DMS 273 treated with DMSO at 0.1 percent for 48 hours (cell line): Measurements from ENCODE around the gene TEKT5.

ENCODE experiments used
- DNase-seq: peaks from one replicate; lab custom pipeline; 2025; lab: John Stamatoyannopoulos, UW

Gene TEKT5

DNA sequence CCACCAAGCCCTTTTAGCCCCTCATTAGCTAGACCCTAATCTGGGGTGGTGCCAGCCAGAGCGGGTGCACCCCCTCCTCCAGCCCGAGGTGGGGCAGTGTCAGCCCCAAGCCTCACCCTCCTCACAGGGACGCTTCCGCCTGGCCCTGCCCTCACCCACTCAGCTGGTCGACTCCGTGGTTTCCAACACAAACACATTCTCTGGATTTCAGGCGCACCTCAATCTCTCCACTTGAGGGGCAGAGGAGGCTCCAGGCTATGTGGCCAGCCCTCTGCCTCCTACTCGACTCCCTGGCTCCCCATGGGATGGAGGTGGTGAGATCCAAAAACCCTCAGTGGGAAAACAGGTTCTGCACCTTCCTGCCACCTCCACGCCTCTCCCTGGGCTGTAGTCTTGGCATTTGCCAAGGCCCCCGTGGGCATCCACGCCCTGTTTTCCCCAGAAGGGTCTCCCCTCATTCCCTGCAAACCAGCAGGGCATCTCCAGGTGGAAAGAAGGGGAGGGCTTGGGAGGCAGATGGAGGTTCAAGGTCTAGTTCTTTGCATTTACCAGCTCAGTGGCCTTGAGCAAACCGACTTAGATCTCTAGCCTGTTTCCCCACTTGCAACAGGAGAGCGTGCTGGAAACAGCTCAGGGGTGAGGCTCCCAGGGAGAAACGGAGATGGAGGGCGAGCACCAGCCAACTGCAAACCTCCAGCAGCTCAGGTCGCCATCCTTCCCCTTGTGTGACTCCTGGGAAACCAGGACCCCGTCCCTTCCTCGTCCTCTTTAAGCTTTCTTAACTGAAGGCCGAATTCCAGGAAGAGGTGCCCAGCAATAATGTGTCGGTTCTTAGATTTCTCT, 116.0 kb downstream of the TEKT5 start:
- no peak for DNase-seq
